Cardiac fibroblast (primary cell): ENCODE results near the gene MCAT.
"Not testable (repeated sequence)": the region's sequence is repeated elsewhere in the genome, so short reads cannot be mapped to it uniquely, and the experiment has no call there.

ENCODE experiments used
- DNase-seq, 2 donors: peaks; one replicate each; pipeline versions ENCODE4 v3.0.0 to v3.0.0-alpha.2; 2010; ENCODE audit warnings: low read depth in 2 of 2
- H3K4me3 ChIP-seq, 2 donors: replicated peaks in 1 of 2; 1 replicate in 1 of 2; 2 replicates in 1 of 2; pipeline ENCODE4 v1.5.1; 2011; ENCODE audit warnings: low read depth in 2 of 2, low read length in 2 of 2, mild to moderate bottlenecking in 2 of 2, moderate library complexity in 1 of 2
- TF ChIP-seq, protein P1 (sequence below): IDR thresholded peaks from one replicate; pipeline ENCODE4 v1.5.1; 2011; ENCODE audit warnings: low read depth, mild to moderate bottlenecking, low read length, inconsistent platforms

The MCAT gene

DNA sequence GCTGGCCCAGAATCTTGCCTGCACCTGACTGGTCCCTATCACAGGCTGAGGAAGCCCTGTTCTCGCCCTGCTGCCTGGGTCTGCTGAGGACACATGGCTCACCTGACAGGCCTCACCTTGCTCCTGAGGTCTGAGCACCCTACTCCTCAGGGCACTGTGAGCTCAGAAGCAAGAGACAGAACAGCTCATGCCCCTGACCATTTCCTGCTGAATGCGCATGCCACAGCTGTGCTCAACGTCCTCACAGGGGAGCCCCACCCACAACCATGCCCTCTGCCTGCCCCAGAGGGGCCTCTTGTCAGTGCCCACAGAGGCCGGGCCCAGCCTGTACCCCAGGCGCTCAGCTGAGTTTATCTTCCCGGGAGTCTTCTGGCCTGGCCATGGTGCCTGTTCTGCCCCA, 5.4 kb upstream of the MCAT start:
- no peak overlapping the region for H3K4me3 ChIP-seq
- no peak for DNase-seq
- TF ChIP-seq, protein P1, sequence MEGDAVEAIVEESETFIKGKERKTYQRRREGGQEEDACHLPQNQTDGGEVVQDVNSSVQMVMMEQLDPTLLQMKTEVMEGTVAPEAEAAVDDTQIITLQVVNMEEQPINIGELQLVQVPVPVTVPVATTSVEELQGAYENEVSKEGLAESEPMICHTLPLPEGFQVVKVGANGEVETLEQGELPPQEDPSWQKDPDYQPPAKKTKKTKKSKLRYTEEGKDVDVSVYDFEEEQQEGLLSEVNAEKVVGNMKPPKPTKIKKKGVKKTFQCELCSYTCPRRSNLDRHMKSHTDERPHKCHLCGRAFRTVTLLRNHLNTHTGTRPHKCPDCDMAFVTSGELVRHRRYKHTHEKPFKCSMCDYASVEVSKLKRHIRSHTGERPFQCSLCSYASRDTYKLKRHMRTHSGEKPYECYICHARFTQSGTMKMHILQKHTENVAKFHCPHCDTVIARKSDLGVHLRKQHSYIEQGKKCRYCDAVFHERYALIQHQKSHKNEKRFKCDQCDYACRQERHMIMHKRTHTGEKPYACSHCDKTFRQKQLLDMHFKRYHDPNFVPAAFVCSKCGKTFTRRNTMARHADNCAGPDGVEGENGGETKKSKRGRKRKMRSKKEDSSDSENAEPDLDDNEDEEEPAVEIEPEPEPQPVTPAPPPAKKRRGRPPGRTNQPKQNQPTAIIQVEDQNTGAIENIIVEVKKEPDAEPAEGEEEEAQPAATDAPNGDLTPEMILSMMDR: no peak

DNA sequence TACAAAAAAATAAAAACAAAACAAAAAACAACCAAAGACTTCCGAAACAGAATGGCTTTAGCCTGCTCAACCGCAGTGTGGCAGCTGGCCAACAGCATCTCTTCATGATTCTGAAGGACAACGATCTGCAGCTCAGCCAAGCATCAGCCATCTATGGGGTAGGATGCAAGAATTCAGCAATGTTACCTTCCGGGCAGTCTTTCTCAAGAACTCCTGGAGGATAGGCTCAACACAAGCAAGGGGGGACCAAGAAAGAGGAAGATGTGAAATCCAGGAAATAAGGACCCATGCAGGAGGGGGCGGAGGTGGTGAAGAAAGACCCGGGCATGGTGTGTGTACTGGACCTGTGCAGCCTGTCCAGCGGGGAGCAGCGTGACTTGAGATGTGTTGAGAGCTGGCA, 4.6 kb upstream of the MCAT start:
- DNase-seq: no peak
- H3K4me3 ChIP-seq: no peak overlapping the region
- TF ChIP-seq, protein P1: no peak

DNA sequence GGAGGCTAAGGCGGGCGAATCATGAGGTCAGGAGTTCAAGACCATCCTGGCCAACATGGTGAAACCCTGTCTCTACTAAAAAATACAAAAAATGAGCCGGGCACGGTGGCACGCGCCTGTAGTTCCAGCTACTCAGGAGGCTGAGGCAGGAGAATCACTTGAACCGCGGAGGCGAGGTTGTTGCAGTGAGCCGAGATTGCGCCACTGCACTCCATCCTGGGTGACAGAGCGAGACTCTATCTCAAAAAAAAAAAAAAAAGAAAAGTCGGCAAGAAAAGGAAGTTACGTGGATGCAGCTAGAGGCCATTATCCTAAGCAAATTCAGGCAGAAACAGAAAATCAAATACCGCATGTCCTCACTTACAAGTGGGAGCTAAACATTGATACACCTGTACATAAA, 3.1 kb upstream of the MCAT start:
- DNase-seq, H3K4me3 ChIP-seq: not testable (repeated sequence)

DNA sequence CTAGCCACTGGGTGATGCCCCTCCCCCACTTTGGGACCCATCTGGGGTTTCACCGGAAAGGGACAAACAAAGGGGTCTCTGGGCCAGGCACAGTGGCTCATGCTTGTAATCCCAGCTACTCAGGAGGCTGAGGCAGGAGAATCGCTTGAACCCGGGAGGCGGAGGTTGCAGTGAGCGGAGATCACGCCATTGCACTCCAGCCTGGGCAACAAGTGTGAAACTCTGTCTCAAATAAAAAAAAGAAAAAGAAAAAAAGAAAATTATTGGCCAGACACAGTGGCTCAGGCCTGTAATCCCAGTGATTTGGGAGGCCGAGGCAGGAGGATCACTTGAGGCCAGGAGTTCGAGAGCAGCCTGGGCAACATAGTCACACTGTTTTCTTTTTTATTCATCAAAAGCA, 2.2 kb upstream of the MCAT start:
- not testable (repeated sequence) for H3K4me3 ChIP-seq, DNase-seq

DNA sequence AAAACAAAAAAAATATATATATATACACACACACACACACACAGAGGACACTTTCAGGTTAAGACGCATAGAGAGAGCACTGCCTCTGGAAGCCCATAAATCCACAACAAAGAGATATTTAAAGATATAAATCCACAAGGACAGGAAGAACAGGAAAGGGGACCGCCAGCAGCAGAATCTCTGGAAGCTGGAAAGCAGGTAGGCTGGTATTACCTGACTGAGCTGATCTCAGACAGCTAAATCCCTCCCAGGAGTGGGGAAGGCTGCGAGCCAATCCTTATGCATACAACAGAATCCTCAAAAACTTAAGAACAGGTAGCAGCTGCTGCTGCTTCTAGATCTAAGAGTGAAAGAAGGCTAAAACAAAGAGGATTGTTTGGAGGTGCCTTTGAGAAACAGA, 1.8 kb upstream of the MCAT start:
- H3K4me3 ChIP-seq: no peak overlapping the region
- TF ChIP-seq, protein P1: no peak
- no peak for DNase-seq

DNA sequence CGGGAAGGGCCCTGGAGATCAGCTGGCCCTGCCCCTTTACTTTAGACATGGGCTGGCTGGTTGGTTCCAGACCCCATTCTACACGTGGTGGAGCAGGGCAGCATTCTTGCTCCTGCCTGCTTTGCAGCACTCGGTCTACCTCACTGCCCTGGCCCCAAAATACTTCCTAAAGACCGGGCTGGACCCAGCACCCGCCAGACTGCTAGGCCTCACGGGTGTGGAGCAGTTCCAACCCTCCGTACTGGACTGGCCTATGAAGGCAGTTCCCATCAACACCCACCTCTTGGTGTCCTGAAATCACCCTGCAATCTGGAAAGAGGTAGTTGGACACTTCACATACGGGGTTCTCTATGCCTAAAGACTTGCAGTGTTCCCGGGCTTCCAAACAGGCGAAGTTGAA, 6.4 kb downstream of the MCAT start:
- no peak for DNase-seq
- no peak overlapping the region for H3K4me3 ChIP-seq
- TF ChIP-seq, protein P1: no peak

DNA sequence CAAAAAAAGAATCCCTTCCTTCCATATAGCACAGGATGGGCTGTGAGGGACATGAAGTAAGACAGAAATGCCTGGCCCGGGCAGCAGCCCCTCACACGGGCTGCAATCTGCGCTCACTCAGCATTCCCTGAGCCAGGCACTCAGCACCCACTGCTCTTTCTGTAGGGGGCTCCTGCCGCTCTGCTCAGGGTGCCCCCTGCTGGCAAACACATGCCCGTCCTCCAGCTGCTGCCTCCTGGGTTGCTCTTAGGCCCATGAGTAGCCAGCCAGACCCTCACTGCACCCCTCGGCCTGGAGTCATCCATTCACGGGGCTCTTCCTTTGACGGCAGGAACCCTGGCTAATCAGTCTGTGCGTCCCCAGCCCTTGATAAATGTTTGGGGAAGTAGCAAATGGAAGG, 6.9 kb downstream of the MCAT start:
- H3K4me3 ChIP-seq: no peak overlapping the region
- TF ChIP-seq, protein P1: peak; percentile 85
- peak; percentile 32 to 62 for DNase-seq

DNA sequence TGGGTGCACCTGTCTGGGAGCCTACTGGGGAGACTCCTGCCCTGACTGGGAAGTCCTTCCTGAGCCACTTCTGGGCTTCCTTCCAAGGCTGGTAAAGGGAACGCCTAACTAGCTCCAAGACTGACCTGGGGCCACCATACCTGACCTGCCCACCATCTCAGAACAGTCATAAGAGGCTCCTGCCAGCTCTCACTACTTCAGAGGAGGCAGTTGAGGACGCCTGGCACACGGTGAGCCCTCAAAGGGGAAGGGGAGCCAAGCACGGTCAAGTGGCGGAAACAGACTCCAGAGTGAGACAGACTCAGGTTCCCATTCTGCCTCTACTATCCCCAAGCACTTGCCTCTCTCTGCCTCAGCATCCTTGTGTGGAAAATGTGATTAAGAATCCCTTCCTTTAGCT, 7.6 kb downstream of the MCAT start:
- TF ChIP-seq, protein P1: no peak
- no peak for DNase-seq
- H3K4me3 ChIP-seq: no peak overlapping the region
